ENCODE measurements around the gene CFAP53. TPM values are rescaled to one million over a fixed set of nuclear protein-coding genes. Genes with fewer than 3 reads are reported as not detected.

Gene CFAP53
- total RNA-seq, 2 donors from 2014 or later: 0.31 to 0.92 TPM

GRCh38 chr18:50284255-50284885, 18.1 kb upstream of the CFAP53 start:
- H3K27me3 Mint-ChIP-seq: no peaks in the 10 kb centered on the region
- H3K36me3 Mint-ChIP-seq: peaks cover 30% of the 10 kb centered on the region
- peak overlapping the region; percentile 32 to 69 for H3K27ac Mint-ChIP-seq
- no peaks in the 10 kb centered on the region for H3K9me3 Mint-ChIP-seq
- H3K4me3 Mint-ChIP-seq: peak overlapping the region; percentile 26
- no peak for ATAC-seq
- DNase-seq (ENCODE audit: low spot score): no peak
- H3K4me1 Mint-ChIP-seq (ENCODE audit: low read depth in 2 of 2): peaks cover 41 to 65% of the 10 kb centered on the region in 2 donors

DNA sequence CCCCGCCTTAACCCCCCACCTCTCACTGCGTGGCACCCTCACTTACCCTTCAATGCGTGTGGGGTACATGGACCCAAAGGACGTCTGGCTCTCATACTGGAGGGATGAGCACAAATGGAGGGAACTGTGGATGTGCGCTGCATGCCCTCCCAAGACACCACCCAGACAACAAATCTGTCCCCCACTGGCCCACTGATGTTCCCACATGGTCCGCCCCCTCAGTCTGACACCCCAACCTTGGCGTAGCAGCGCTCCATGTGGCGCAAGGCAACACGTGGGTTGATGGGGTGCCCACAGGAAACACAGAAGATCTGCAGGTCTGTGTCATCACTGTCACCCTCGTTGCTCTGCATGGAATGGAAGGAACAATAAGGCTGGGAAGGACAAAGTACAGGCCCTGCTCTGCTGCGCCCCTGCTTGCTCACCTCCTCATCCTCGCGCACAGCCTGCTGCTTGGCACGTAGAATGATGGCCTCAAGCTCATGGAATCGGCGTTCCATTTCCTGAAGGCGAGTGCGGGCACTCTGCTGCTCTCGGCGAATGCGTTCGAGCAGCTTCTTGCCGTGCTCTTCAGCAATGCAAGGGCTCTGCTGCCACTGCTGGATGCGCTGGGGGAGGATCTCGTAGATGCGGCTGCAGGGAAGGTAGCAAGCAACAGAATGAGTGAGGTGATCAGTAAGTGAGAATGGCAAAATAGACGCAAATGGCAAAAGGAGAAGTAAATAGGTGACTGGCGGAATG, 17.3 kb upstream of the CFAP53 start:
- Mint-ChIP-seq H3K27me3 (no peaks in the 10 kb centered on the region), H3K4me1 (ENCODE audit: low read depth in 2 of 2) (peaks cover 44 to 66% of the 10 kb centered on the region in 2 donors), H3K9me3 (no peaks in the 10 kb centered on the region), H3K4me3 (peak overlapping the region; percentile 60), H3K27ac (peak overlapping the region; percentile 32 to 69), H3K36me3 (peaks cover 34% of the 10 kb centered on the region)
- no peak for ATAC-seq
- DNase-seq (ENCODE audit: low spot score): no peak

DNA sequence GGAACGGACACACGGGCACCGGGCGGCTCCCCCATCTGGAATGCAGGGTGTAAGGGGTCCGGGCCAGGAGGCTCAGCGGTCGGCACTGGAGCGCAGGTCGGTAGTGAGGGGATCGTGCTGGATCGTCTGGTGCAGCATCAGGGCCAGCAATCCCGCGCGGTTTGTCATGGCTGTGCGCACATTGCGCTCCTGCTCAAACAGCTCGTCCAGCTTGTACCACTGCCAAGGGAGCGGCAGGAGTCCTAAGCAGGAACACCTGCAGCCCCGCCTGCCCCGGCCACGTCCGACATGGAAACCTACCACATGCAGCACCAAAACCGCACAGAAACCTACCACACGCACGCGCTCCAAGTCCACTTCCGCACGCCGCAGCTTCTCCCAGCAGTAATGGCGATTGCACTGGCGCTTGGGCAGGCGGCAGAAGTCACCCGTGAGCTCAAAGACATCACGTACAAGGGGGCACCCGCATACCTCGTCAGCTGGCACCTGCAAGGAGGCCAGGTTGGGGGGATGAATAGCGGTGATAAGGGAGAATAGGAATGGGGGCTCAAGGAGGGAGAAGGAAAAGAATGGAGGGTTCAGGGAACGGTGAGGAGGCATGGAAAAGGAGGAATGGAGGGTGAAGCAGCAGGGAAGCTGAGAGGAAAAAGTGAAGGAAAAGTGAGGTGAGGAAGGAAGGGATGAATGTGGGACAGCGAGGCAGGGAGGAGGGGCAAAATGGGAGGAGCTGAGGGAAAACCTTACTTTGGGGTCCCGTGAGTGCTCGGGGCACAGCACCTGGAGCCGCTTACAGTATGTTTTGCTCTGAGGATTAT, 16.4 kb upstream of the CFAP53 start:
- no peaks in the 10 kb centered on the region for H3K27me3 Mint-ChIP-seq
- H3K4me3 Mint-ChIP-seq: peak overlapping the region; percentile 60
- DNase-seq (ENCODE audit: low spot score): no peak
- H3K27ac Mint-ChIP-seq: peak overlapping the region; percentile 32 to 69
- H3K4me1 Mint-ChIP-seq (ENCODE audit: low read depth in 2 of 2): peaks cover 44 to 66% of the 10 kb centered on the region in 2 donors
- peaks cover 34% of the 10 kb centered on the region for H3K36me3 Mint-ChIP-seq
- no peak for ATAC-seq
- H3K9me3 Mint-ChIP-seq: no peaks in the 10 kb centered on the region

GRCh38 chr18:50281972-50282520, 15.8 kb upstream of the CFAP53 start:
- H3K4me1 Mint-ChIP-seq (ENCODE audit: low read depth in 2 of 2): peaks cover 43 to 59% of the 10 kb centered on the region in 2 donors
- H3K27me3 Mint-ChIP-seq: no peaks in the 10 kb centered on the region
- H3K27ac Mint-ChIP-seq: peak overlapping the region; percentile 69 to 88
- no peak for DNase-seq (ENCODE audit: low spot score)
- no peaks in the 10 kb centered on the region for H3K9me3 Mint-ChIP-seq
- no peak for ATAC-seq
- peaks cover 27% of the 10 kb centered on the region for H3K36me3 Mint-ChIP-seq
- H3K4me3 Mint-ChIP-seq: peak overlapping the region; percentile 91

DNA sequence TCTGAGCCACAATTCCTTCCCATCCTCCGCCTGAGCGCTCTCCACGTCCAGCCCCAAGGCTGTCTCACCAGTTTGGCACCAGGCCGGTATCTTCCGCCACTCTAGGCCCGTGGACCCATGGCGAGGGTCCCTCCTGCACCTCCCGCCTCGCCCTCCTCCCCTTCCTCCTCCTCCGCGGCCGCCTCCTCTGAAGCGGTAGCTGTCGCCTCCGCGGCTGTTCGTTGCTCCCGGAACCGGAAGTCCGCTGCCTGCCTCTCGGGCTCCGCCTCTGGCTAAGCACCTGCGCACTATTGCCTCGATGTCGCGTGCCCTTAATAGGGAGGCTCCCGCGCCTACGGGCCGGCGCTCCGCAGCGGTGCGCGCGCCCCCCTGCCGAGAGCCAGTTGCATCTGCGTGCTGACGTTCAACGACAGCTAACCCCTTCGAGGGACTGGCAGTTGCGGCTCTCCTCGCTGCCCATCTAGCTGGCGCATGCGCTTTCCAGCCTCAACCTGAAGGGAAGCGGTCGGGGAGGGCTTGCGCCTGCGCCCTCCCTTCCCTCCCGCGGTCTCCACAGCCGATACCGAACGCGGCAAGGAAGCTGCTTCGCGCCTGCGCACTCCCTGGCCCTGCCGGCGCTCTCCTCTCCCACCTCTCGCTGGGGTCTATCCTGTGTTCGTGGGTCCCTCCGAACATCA, 15.1 kb upstream of the CFAP53 start, which contains the start of gene MBD1:
Gene MBD1 (minus strand): TSS at position 229 of the 677 bp plus-strand sequence. CDS start 1,531 bp downstream, outside the sequence.
- DNase-seq (ENCODE audit: low spot score) (peak; percentile 98), ATAC-seq (peak; percentile 93 to 95)
- peak within 1 kb of the TSS; percentile 69 to 88 for H3K27ac Mint-ChIP-seq
- peaks cover 42 to 53% of the 10 kb centered on the region in 2 donors for H3K4me1 Mint-ChIP-seq (ENCODE audit: low read depth in 2 of 2)
- no peaks in the 10 kb centered on the region for H3K27me3 Mint-ChIP-seq
- H3K4me3 Mint-ChIP-seq: peak within 1 kb of the TSS; percentile 91
- H3K9me3 Mint-ChIP-seq: no peaks in the 10 kb centered on the region
- H3K36me3 Mint-ChIP-seq: peaks cover 29% of the 10 kb centered on the region

DNA sequence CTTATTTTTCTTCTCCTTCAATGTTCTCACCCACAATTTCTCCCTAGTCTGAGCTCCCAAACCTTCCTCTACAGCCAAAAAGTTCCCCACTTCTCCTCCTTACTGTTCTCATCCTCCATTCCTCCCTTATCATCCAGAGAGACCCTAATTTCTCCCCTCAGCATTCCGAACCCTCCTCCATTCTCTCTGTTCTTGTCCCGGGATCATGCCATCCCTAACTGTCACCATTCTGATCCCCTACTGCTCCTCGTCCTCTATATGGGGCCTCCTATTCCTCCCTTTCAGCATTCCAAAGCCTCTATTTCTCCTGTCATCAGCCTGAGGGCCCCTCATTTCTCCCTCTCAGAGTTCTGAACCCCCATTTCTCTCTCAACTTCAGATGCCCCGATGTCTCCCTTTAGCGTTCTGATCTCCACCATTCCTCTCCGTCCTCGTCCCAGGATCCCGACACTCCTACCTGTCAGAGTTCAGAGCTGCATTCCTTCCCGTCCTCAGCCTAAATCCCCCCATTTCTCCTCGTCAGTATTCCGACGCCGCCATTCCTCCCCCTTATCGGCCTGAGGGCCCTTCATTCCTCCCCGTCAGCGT, 14.5 kb upstream of the CFAP53 start:
- DNase-seq (ENCODE audit: low spot score): no peak
- H3K4me3 Mint-ChIP-seq: peak overlapping the region; percentile 91
- peak overlapping the region; percentile 69 to 88 for H3K27ac Mint-ChIP-seq
- H3K9me3 Mint-ChIP-seq: no peaks in the 10 kb centered on the region
- H3K36me3 Mint-ChIP-seq: peaks cover 33% of the 10 kb centered on the region
- H3K27me3 Mint-ChIP-seq: no peaks in the 10 kb centered on the region
- no peak for ATAC-seq
- peaks cover 41 to 50% of the 10 kb centered on the region in 2 donors for H3K4me1 Mint-ChIP-seq (ENCODE audit: low read depth in 2 of 2)

DNA sequence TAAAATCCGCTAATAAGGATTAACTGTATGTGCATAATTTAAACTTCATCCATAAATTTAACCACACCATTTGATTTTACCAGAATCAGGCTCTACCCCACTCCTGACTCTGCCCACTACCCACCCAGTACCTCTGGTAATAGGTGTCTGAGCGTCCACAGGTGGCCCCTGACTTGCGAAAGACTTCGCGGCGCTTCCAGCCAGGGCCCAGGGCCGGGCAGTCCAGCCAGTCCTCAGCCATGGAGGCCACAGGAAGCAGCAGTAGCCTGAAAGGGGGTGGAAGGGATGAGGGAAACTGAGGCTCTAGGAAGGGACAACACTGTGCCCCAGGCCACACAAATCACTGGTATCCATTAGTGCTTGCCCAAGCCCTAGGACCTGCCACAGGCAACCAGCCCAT, 13.5 kb upstream of the CFAP53 start:
- peaks cover 39 to 47% of the 10 kb centered on the region in 2 donors for H3K4me1 Mint-ChIP-seq (ENCODE audit: low read depth in 2 of 2)
- H3K4me3 Mint-ChIP-seq: peak overlapping the region; percentile 91

DNA sequence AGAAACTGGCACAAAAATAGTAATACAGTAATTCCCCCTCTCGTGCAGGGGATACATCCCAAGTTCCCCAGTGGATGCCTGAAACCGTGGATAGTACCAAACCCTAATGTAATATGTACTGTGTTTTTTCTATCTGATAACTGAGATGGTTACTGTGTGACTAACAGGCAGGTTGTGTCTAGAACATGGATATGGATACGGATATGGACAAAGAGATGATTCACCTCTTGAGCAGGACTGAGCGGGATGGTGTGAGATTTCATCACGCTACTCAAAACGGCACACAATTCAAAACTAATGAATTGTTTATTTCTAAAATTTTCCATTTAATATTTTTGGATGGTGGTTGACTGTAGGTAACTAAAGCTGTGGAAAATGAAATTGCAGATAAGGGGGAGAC, 11.6 kb upstream of the CFAP53 start:
- H3K27ac Mint-ChIP-seq: no peak overlapping the region
- no peaks in the 10 kb centered on the region for H3K9me3 Mint-ChIP-seq
- H3K27me3 Mint-ChIP-seq: no peaks in the 10 kb centered on the region
- DNase-seq (ENCODE audit: low spot score) (no peak), ATAC-seq (no peak)
- peaks cover 33 to 39% of the 10 kb centered on the region in 2 donors for H3K4me1 Mint-ChIP-seq (ENCODE audit: low read depth in 2 of 2)
- H3K4me3 Mint-ChIP-seq: no peak overlapping the region
- H3K36me3 Mint-ChIP-seq: peaks cover 32% of the 10 kb centered on the region

More for the DNA sequence above, 13.5 kb upstream of the CFAP53 start:
- H3K36me3 Mint-ChIP-seq: peaks cover 37% of the 10 kb centered on the region
- no peaks in the 10 kb centered on the region for H3K9me3 Mint-ChIP-seq
- ATAC-seq (no peak), DNase-seq (ENCODE audit: low spot score) (no peak)
- no peaks in the 10 kb centered on the region for H3K27me3 Mint-ChIP-seq
- peak overlapping the region; percentile 69 to 88 for H3K27ac Mint-ChIP-seq

GRCh38 chr18:50276452-50276851, 10.2 kb upstream of the CFAP53 start:
- Mint-ChIP-seq H3K4me1 (ENCODE audit: low read depth in 2 of 2) (peaks cover 24 to 39% of the 10 kb centered on the region in 2 donors), H3K4me3 (no peak overlapping the region), H3K36me3 (peaks cover 32% of the 10 kb centered on the region)

DNA sequence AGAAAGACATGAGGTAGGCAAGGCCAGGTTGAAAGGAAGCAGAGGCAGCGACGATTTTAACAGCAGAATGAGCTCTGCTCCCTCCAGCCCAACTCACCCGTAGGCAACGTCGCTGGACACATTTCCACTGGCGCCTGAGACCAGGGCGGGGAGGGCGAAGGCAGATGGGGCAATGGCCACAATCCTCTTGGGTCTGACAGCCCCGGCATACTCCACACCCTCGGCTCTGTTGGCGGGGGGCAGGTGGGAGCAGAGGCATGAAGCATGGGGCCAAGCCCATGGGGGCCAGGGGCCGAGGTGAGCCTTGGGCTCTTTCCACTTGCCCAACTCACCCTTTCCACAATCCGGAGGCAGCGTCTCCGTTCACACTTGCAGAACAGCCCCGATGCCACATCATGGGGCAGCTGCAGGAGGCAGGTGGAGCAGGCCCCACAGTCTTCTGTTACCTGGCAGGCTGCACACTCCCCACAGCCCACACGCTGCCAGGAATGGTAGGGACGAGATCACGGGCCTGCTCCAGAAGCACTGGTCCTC, 9.3 kb upstream of the CFAP53 start:
- ATAC-seq: no peak
- peaks cover 16 to 32% of the 10 kb centered on the region in 2 donors for H3K4me1 Mint-ChIP-seq (ENCODE audit: low read depth in 2 of 2)

More at GRCh38 chr18:50276452-50276851, 10.2 kb upstream of the CFAP53 start:
- Mint-ChIP-seq H3K27ac (no peak overlapping the region), H3K9me3 (no peaks in the 10 kb centered on the region), H3K27me3 (no peaks in the 10 kb centered on the region)
- no peak for ATAC-seq
- no peak for DNase-seq (ENCODE audit: low spot score)

DNA sequence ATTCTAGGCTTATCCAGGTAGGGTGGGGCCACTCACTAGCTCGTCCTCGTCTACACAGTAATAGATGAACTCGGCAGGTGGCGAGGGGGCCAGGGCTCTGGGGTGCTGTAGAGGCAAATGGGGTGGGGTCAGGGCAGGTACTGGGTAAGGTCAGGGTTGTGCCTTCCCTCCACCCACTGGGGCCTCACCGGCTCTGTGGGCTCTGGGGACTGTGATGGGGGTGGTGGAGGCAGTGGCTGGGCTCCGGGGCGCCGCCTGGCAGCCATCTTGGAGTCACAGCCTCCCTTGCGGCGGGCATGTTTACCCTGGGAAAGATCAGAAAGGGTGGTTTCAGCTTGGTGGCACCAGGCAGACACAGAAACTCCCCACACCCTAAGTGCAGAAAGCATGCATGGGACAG, 8.6 kb upstream of the CFAP53 start:
- Mint-ChIP-seq H3K27ac (no peak overlapping the region), H3K4me3 (no peak overlapping the region), H3K27me3 (no peaks in the 10 kb centered on the region), H3K9me3 (no peaks in the 10 kb centered on the region), H3K4me1 (ENCODE audit: low read depth in 2 of 2) (peaks cover 10 to 25% of the 10 kb centered on the region in 2 donors), H3K36me3 (peaks cover 26% of the 10 kb centered on the region)
- DNase-seq (ENCODE audit: low spot score): no peak
- ATAC-seq: no peak

More for the DNA sequence above, 9.3 kb upstream of the CFAP53 start:
- H3K27ac Mint-ChIP-seq: no peak overlapping the region
- H3K27me3 Mint-ChIP-seq: no peaks in the 10 kb centered on the region
- no peaks in the 10 kb centered on the region for H3K9me3 Mint-ChIP-seq
- H3K4me3 Mint-ChIP-seq: no peak overlapping the region
- peaks cover 26% of the 10 kb centered on the region for H3K36me3 Mint-ChIP-seq
- DNase-seq (ENCODE audit: low spot score): no peak

DNA sequence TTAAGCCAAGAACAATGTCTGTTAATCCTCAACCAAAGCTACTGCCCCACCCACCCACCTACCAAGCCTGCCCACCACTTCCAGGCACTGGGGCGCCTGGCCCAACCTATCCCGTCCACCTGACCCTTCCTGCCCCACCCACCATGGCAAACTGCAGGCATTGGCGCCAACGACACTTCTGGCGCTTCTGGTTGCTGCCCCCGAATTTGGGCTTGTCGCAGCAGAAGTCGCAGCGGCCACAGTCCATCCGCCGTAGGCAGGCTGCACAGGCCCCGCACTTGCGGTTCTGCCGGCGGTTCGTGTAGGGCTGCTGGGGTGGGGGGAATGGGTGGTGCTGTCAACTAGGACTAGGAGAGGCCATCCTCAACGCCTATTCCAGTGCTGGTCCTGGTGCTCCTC, 7.7 kb upstream of the CFAP53 start:
- no peaks in the 10 kb centered on the region for H3K27me3 Mint-ChIP-seq
- DNase-seq (ENCODE audit: low spot score) (no peak), ATAC-seq (no peak)
- peaks cover 22% of the 10 kb centered on the region for H3K36me3 Mint-ChIP-seq
- no peaks in the 10 kb centered on the region for H3K9me3 Mint-ChIP-seq
- no peak overlapping the region for H3K27ac Mint-ChIP-seq
- H3K4me3 Mint-ChIP-seq: no peak overlapping the region
- H3K4me1 Mint-ChIP-seq (ENCODE audit: low read depth in 2 of 2): peaks cover 2 to 21% of the 10 kb centered on the region in 2 donors

Measured in natural killer cell treated with Interleukin-12 subunit alpha and Interleukin-12 subunit beta and Interleukin-15 and Interleukin-18, amount 100 ng/mL, for 72 hours (primary cell).